ENCODE measurements around the gene SOBP.

The SOBP gene

DNA sequence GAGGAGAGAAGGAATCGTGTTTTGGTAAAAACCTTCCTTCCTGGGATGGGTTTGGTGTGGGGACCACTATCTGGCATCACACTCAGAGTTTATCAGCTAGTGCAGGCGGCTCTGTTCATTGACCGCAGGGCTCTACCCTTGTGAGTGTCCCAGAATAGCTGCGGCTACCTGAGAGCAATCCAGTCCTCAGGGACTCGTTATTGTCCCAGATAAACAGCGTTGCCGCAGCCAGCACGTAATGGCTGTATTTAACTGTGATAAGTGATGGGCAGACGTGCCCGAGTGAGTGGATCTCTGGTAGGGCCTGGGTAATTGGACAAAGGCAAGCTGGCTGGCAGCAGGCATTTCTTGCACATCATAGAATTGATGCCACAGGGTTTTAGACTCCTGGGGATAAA lies 163.3 kb downstream of the SOBP start:
- H3K4me1 ChIP-seq (ENCODE audit: control insufficient read depth in 2 of 2, insufficient read depth in 2 of 2, low read length in 2 of 2), result peaks cover 14 to 16% of the 10 kb centered on the region in 2 donors
- no peak overlapping the region for H3K4me3 ChIP-seq (ENCODE audit: low read length in 2 of 2)
- H3K9me3 ChIP-seq (ENCODE audit: control insufficient read depth in 2 of 2, low read length in 2 of 2), result no peaks in the 10 kb centered on the region
- no peak overlapping the region for H3K9ac ChIP-seq (ENCODE audit: low read depth in 1 of 2, low read length in 2 of 2)
- no peaks in the 10 kb centered on the region for H3K36me3 ChIP-seq (ENCODE audit: control insufficient read depth in 2 of 2, insufficient read depth in 2 of 2, low read length in 2 of 2)
- no peaks in the 10 kb centered on the region for H3K27me3 ChIP-seq (ENCODE audit: control insufficient read depth in 2 of 2, insufficient read depth in 2 of 2, low read length in 2 of 2)
- H3K27ac ChIP-seq (ENCODE audit: low read depth in 2 of 2, low read length in 2 of 2), result no peak overlapping the region

DNA sequence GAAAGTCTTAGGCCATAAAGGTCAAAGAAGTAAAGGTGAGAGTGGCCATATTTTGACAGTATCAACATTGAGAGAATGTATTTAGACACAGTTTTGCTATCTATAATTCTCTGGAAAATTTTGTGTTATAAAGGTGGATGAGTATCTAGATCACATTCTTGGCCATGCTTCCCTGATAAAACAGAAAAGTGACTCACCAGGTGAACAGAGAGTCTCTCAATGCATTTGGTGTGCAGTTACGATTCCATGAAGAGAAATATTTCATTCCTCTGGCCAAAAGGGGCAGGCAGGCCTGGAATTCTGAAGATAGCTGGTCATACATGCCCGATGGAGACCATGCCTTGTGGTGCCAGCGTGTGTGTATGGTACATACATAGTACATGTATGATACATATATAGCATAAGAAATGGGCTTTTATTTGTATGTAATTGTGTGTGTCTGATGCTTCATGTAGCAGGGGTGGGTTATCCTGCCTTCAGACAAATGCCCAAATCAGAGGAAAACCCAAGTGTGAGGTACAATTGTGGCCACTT lies 164.0 kb downstream of the SOBP start:
- Histone ChIP-seq H3K36me3 (ENCODE audit: control insufficient read depth in 2 of 2, insufficient read depth in 2 of 2, low read length in 2 of 2) (no peaks in the 10 kb centered on the region), H3K27me3 (ENCODE audit: control insufficient read depth in 2 of 2, insufficient read depth in 2 of 2, low read length in 2 of 2) (no peaks in the 10 kb centered on the region), H3K4me3 (ENCODE audit: low read length in 2 of 2) (no peak overlapping the region), H3K9ac (ENCODE audit: low read depth in 1 of 2, low read length in 2 of 2) (no peak overlapping the region), H3K4me1 (ENCODE audit: control insufficient read depth in 2 of 2, insufficient read depth in 2 of 2, low read length in 2 of 2) (peaks cover 14 to 16% of the 10 kb centered on the region in 2 donors), H3K9me3 (ENCODE audit: control insufficient read depth in 2 of 2, low read length in 2 of 2) (no peaks in the 10 kb centered on the region), H3K27ac (ENCODE audit: low read depth in 2 of 2, low read length in 2 of 2) (peak overlapping the region in 1 of 2 donors; percentile 6)

DNA sequence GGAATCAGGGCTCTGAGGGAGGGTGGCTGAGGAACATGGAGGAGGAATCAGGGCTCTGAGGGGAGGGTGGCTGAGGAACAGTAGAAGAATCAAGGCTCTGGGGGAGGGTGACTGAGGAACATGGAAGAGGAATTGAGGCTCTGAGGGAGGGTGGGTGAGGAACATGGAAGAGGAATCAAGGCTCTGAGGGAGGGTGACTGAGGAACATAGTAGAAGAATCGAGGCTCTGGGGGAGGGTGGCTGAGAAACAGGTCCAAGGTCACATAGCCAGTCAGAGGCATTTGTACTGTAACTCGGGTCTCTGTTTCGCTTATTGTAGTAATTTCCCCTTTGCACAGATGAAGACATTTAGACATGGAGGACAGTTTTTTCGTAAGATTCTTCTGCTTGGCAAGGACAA lies 164.8 kb downstream of the SOBP start:
- Histone ChIP-seq H3K9ac (ENCODE audit: low read depth in 1 of 2, low read length in 2 of 2) (no peak overlapping the region), H3K27me3 (ENCODE audit: control insufficient read depth in 2 of 2, insufficient read depth in 2 of 2, low read length in 2 of 2) (no peaks in the 10 kb centered on the region), H3K36me3 (ENCODE audit: control insufficient read depth in 2 of 2, insufficient read depth in 2 of 2, low read length in 2 of 2) (no peaks in the 10 kb centered on the region), H3K27ac (ENCODE audit: low read depth in 2 of 2, low read length in 2 of 2) (no peak overlapping the region), H3K4me1 (ENCODE audit: control insufficient read depth in 2 of 2, insufficient read depth in 2 of 2, low read length in 2 of 2) (peaks cover 14 to 16% of the 10 kb centered on the region in 2 donors), H3K4me3 (ENCODE audit: low read length in 2 of 2) (no peak overlapping the region), H3K9me3 (ENCODE audit: control insufficient read depth in 2 of 2, low read length in 2 of 2) (no peaks in the 10 kb centered on the region)

DNA sequence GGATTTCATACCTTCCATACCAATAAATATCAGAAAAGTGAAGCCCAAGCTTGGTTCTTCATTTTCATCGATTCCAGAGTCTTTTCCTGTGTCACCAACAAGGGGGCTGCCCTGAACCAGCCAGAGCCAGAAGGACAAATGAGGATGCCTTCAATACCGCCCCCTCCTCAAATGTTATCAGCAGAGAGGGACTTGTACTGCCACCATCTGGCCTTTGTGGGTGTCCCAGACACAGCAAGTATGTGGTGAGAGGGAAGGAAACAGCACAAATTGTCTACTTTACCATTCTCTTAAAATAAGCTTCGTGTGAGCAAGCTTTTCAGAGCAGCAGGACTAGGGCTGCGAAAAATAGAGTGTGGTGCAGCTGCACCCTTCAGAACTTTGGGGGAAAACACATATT lies 165.3 kb downstream of the SOBP start:
- no peak overlapping the region for H3K4me3 ChIP-seq (ENCODE audit: low read length in 2 of 2)
- no peak overlapping the region for H3K27ac ChIP-seq (ENCODE audit: low read depth in 2 of 2, low read length in 2 of 2)
- no peaks in the 10 kb centered on the region for H3K9me3 ChIP-seq (ENCODE audit: control insufficient read depth in 2 of 2, low read length in 2 of 2)
- no peaks in the 10 kb centered on the region for H3K36me3 ChIP-seq (ENCODE audit: control insufficient read depth in 2 of 2, insufficient read depth in 2 of 2, low read length in 2 of 2)
- peaks cover 14 to 16% of the 10 kb centered on the region in 2 donors for H3K4me1 ChIP-seq (ENCODE audit: control insufficient read depth in 2 of 2, insufficient read depth in 2 of 2, low read length in 2 of 2)
- no peaks in the 10 kb centered on the region for H3K27me3 ChIP-seq (ENCODE audit: control insufficient read depth in 2 of 2, insufficient read depth in 2 of 2, low read length in 2 of 2)
- no peak overlapping the region for H3K9ac ChIP-seq (ENCODE audit: low read depth in 1 of 2, low read length in 2 of 2)

DNA sequence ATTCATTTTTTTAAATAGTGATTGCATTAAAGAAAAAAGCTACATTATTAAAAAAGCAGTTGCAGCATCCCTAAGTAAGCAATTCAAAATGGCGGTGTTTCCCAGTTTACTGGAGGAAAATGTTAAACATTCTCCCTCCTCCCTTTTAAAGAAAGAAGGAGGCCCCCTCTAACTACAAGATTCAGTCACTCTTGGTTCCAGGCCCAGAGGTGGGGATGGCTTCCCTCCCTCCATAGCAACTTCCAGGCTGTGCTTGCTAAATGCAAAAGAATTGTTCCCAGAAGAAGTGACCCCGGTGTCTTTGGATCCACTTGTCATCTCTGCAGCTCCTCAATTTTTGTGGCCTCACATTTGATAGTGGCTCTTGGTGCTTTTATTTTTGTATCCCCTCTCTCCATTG lies 165.9 kb downstream of the SOBP start:
- Histone ChIP-seq H3K36me3 (ENCODE audit: control insufficient read depth in 2 of 2, insufficient read depth in 2 of 2, low read length in 2 of 2) (no peaks in the 10 kb centered on the region), H3K9me3 (ENCODE audit: control insufficient read depth in 2 of 2, low read length in 2 of 2) (no peaks in the 10 kb centered on the region), H3K4me3 (ENCODE audit: low read length in 2 of 2) (no peak overlapping the region), H3K27ac (ENCODE audit: low read depth in 2 of 2, low read length in 2 of 2) (no peak overlapping the region), H3K4me1 (ENCODE audit: control insufficient read depth in 2 of 2, insufficient read depth in 2 of 2, low read length in 2 of 2) (peaks cover 14 to 16% of the 10 kb centered on the region in 2 donors), H3K27me3 (ENCODE audit: control insufficient read depth in 2 of 2, insufficient read depth in 2 of 2, low read length in 2 of 2) (no peaks in the 10 kb centered on the region), H3K9ac (ENCODE audit: low read depth in 1 of 2, low read length in 2 of 2) (no peak overlapping the region)

DNA sequence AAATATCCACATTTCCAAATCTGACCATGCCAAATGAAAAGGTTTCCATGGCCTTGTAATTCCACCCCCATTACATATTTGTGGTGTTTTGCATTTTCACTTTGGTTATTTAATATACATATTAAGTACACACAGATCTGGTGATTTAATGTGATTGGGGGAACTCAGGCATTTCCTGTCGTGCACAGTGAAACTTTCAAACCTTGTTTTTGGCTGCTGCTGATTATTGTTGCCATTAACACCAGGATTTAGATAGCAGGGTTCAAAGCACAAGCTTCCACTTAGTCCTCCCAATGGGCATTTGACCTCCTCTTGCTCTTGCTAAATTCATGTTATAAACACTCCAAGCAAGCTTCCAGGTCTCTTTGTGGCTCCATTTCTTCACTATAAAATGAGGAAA lies 166.5 kb downstream of the SOBP start:
- no peaks in the 10 kb centered on the region for H3K9me3 ChIP-seq (ENCODE audit: control insufficient read depth in 2 of 2, low read length in 2 of 2)
- peaks cover 14 to 16% of the 10 kb centered on the region in 2 donors for H3K4me1 ChIP-seq (ENCODE audit: control insufficient read depth in 2 of 2, insufficient read depth in 2 of 2, low read length in 2 of 2)
- H3K27ac ChIP-seq (ENCODE audit: low read depth in 2 of 2, low read length in 2 of 2), result no peak overlapping the region
- no peaks in the 10 kb centered on the region for H3K27me3 ChIP-seq (ENCODE audit: control insufficient read depth in 2 of 2, insufficient read depth in 2 of 2, low read length in 2 of 2)
- no peak overlapping the region for H3K4me3 ChIP-seq (ENCODE audit: low read length in 2 of 2)
- H3K9ac ChIP-seq (ENCODE audit: low read depth in 1 of 2, low read length in 2 of 2), result no peak overlapping the region
- H3K36me3 ChIP-seq (ENCODE audit: control insufficient read depth in 2 of 2, insufficient read depth in 2 of 2, low read length in 2 of 2), result no peaks in the 10 kb centered on the region

DNA sequence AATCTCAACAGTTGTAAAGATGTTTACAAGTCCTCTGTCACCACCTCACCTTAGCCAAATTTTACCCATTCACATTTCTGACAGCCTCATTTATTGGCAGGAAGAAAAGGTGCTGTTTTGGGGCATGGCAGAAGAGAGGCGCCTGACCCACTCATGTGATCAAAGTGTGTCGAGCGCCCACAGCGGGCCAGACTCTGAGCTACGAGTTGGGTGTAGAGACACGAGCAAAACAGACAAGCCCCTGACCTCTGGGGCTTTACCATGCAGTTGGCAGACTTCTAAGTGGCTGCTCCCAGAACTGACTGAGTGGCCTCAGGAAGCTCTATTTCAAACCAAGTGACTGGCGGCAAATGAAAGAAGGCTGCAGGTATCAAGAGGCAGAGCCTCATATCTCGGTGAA lies 167.0 kb downstream of the SOBP start:
- Histone ChIP-seq H3K27me3 (ENCODE audit: control insufficient read depth in 2 of 2, insufficient read depth in 2 of 2, low read length in 2 of 2) (no peaks in the 10 kb centered on the region), H3K4me1 (ENCODE audit: control insufficient read depth in 2 of 2, insufficient read depth in 2 of 2, low read length in 2 of 2) (peaks cover 14 to 16% of the 10 kb centered on the region in 2 donors), H3K36me3 (ENCODE audit: control insufficient read depth in 2 of 2, insufficient read depth in 2 of 2, low read length in 2 of 2) (no peaks in the 10 kb centered on the region), H3K9ac (ENCODE audit: low read depth in 1 of 2, low read length in 2 of 2) (no peak overlapping the region), H3K27ac (ENCODE audit: low read depth in 2 of 2, low read length in 2 of 2) (peak overlapping the region in 1 of 2 donors; percentile 29), H3K9me3 (ENCODE audit: control insufficient read depth in 2 of 2, low read length in 2 of 2) (no peaks in the 10 kb centered on the region), H3K4me3 (ENCODE audit: low read length in 2 of 2) (no peak overlapping the region)

DNA sequence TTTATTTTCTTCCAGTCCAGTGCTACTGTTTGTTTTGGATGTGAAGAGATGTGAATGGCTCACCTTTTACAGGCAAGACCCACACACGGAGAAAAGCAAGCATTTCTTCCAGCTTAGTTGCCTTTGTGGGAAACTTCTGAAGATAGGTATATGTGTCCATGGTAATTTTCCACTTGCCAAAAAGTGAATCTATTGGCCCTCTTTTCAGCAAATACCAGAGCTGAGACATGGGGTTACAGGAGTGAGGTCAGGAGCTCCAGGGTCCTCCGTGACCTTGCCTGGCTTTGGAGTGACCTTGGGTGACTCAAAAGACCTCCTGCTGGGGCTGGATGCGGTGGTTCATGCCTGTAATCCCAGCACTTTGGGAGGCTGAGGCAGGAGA lies 167.4 kb downstream of the SOBP start:
- Histone ChIP-seq H3K27ac (ENCODE audit: low read depth in 2 of 2, low read length in 2 of 2) (peak overlapping the region in 1 of 2 donors; percentile 29), H3K36me3 (ENCODE audit: control insufficient read depth in 2 of 2, insufficient read depth in 2 of 2, low read length in 2 of 2) (no peaks in the 10 kb centered on the region), H3K4me1 (ENCODE audit: control insufficient read depth in 2 of 2, insufficient read depth in 2 of 2, low read length in 2 of 2) (peaks cover 14 to 16% of the 10 kb centered on the region in 2 donors), H3K4me3 (ENCODE audit: low read length in 2 of 2) (no peak overlapping the region), H3K27me3 (ENCODE audit: control insufficient read depth in 2 of 2, insufficient read depth in 2 of 2, low read length in 2 of 2) (peaks cover 0 to 1% of the 10 kb centered on the region in 2 donors), H3K9me3 (ENCODE audit: control insufficient read depth in 2 of 2, low read length in 2 of 2) (no peaks in the 10 kb centered on the region), H3K9ac (ENCODE audit: low read depth in 1 of 2, low read length in 2 of 2) (no peak overlapping the region)

DNA sequence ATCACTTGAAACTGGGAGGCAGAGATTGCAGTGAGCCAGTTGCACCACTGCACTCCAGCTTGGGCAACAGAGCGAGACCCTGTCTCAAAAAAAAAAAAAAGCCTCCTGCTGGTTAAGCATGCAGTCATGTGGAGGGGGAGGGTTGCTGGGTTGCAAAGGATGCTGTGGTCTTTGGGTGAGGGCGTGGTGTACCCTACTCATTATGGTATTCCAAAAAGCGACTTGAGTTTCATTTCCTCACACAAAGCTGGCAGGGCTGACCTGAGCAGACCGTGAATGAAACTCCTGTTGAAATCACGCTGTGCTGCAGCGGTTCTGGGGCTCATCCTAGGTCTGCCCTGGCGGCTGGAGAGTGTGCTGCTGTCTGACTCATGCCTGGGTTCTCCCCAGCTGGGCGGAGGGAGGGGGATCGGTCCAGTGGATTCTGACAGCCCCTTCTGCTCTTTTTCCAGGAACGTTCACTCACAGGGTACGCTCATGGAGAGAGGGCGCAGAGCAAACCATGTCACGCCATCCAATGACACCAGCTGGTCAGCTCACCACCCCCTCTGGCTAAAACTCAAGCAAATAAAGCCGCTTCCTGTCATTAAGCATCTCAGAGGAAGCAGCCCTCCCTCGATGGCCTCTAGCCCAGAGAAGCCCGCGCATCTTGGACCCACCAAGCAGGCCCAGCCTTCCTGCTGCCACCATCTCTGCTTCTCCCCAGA lies 168.0 kb downstream of the SOBP start:
- peaks cover 14% of the 10 kb centered on the region in 2 donors for H3K4me1 ChIP-seq (ENCODE audit: control insufficient read depth in 2 of 2, insufficient read depth in 2 of 2, low read length in 2 of 2)
- peaks cover 0 to 2% of the 10 kb centered on the region in 2 donors for H3K27me3 ChIP-seq (ENCODE audit: control insufficient read depth in 2 of 2, insufficient read depth in 2 of 2, low read length in 2 of 2)
- peak overlapping the region; percentile 28 to 29 for H3K27ac ChIP-seq (ENCODE audit: low read depth in 2 of 2, low read length in 2 of 2)
- H3K9me3 ChIP-seq (ENCODE audit: control insufficient read depth in 2 of 2, low read length in 2 of 2), result no peaks in the 10 kb centered on the region
- H3K36me3 ChIP-seq (ENCODE audit: control insufficient read depth in 2 of 2, insufficient read depth in 2 of 2, low read length in 2 of 2), result no peaks in the 10 kb centered on the region
- H3K9ac ChIP-seq (ENCODE audit: low read depth in 1 of 2, low read length in 2 of 2), result no peak overlapping the region
- H3K4me3 ChIP-seq (ENCODE audit: low read length in 2 of 2), result peak overlapping the region in 1 of 2 donors; percentile 51

DNA sequence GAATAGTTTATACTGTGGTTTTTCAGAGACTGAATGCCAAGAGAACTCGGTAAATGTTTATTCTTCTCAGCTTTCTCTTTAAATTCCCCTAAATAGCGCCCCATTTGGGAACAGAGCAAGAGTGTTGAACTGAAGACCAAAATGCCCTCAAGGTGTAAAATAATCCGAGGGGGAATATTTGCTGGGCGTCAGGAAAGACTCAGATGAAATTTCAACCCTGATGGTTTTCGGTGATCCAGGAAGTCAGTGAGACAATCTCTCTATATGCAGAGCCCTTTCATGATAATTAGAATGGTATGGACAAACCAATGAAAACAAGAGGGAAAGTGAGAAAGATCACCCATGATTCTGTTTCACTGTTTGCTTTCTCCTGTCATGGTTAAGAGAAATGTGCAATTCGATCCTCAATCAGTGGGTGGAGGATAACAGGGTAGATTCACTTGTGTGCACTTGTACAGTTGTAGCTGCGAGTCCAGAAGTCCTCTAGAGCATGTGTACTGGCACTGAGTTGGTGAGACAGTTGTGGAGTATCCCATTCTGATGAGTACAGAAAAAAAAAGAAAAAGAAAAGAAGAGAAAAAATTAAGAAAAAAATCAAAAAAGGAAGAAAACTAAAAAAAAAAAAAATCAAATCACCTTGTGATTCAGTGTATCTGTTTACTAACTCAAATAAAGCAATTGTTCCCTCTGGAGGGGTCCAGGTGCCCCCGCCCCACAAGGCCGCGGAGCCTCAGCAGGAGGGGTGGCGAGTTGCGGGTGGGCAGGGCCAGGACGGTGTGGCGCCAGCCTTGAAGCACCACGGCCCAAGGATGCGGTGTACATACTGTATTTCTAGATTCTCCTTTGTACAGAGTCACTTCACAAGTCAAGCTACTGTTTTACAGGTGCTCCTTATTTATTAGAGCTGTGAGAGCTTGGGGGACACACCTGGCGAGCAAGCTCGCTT lies 169.3 kb downstream of the SOBP start:
- Histone ChIP-seq H3K4me1 (ENCODE audit: control insufficient read depth in 2 of 2, insufficient read depth in 2 of 2, low read length in 2 of 2) (peaks cover 4 to 5% of the 10 kb centered on the region in 2 donors), H3K27ac (ENCODE audit: low read depth in 2 of 2, low read length in 2 of 2) (no peak overlapping the region), H3K27me3 (ENCODE audit: control insufficient read depth in 2 of 2, insufficient read depth in 2 of 2, low read length in 2 of 2) (peaks cover 0 to 2% of the 10 kb centered on the region in 2 donors), H3K4me3 (ENCODE audit: low read length in 2 of 2) (no peak overlapping the region), H3K9me3 (ENCODE audit: control insufficient read depth in 2 of 2, low read length in 2 of 2) (no peaks in the 10 kb centered on the region), H3K36me3 (ENCODE audit: control insufficient read depth in 2 of 2, insufficient read depth in 2 of 2, low read length in 2 of 2) (no peaks in the 10 kb centered on the region), H3K9ac (ENCODE audit: low read depth in 1 of 2, low read length in 2 of 2) (no peak overlapping the region)
